ENCODE results near the gene PLCG2.

The PLCG2 gene

GRCh38 chr16:81843683-81844082 lies 64.6 kb downstream of the PLCG2 start:
- DNase-seq (ENCODE audit: low spot score), result no peak

GRCh38 chr16:81846105-81846504 lies 67.0 kb downstream of the PLCG2 start:
- DNase-seq (ENCODE audit: low spot score), result no peak

- DNase-seq (ENCODE audit: low spot score), result no peak
Observed at GRCh38 chr16:81848306-81848853, 69.3 kb downstream of the PLCG2 start.

- DNase-seq (ENCODE audit: low spot score), result no peak
Observed at GRCh38 chr16:81850197-81850944, 71.3 kb downstream of the PLCG2 start.

GRCh38 chr16:81852347-81852746 lies 73.3 kb downstream of the PLCG2 start:
- DNase-seq (ENCODE audit: low spot score), result no peak

- no peak for DNase-seq (ENCODE audit: low spot score)
Observed at GRCh38 chr16:81855552-81856153, 76.6 kb downstream of the PLCG2 start.

- no peak for DNase-seq (ENCODE audit: low spot score)
Observed at GRCh38 chr16:81860287-81861266, 81.5 kb downstream of the PLCG2 start.

- no peak for DNase-seq (ENCODE audit: low spot score)
Observed at GRCh38 chr16:81861503-81861902, 82.4 kb downstream of the PLCG2 start.

- DNase-seq (ENCODE audit: low spot score), result no peak
Observed at GRCh38 chr16:81861915-81862314, 82.8 kb downstream of the PLCG2 start.

GRCh38 chr16:81863630-81864352 lies 84.7 kb downstream of the PLCG2 start:
- no peak for DNase-seq (ENCODE audit: low spot score)

- DNase-seq (ENCODE audit: low spot score), result no peak
Observed at GRCh38 chr16:81864646-81865382, 85.7 kb downstream of the PLCG2 start.

- peak; percentile 32 for DNase-seq (ENCODE audit: low spot score)
Observed at GRCh38 chr16:81866820-81867440, 87.8 kb downstream of the PLCG2 start.

- DNase-seq (ENCODE audit: low spot score), result no peak
Observed at GRCh38 chr16:81868057-81868748, 89.1 kb downstream of the PLCG2 start.

- no peak for DNase-seq (ENCODE audit: low spot score)
Observed at GRCh38 chr16:81869326-81869725, 90.2 kb downstream of the PLCG2 start.

GRCh38 chr16:81873206-81873605 lies 94.1 kb downstream of the PLCG2 start:
- DNase-seq (ENCODE audit: low spot score), result no peak

- DNase-seq (ENCODE audit: low spot score), result peak; percentile 24
Observed at GRCh38 chr16:81873843-81874752, 95.0 kb downstream of the PLCG2 start.

- no peak for DNase-seq (ENCODE audit: low spot score)
Observed at GRCh38 chr16:81875461-81875860, 96.4 kb downstream of the PLCG2 start.

- DNase-seq (ENCODE audit: low spot score), result no peak
Observed at GRCh38 chr16:81876273-81876900, 97.3 kb downstream of the PLCG2 start.
